ENCODE results near the gene STON2. TPM values are rescaled to one million over a fixed set of nuclear protein-coding genes. Genes with fewer than 3 reads are reported as not detected.
"Not testable (repeated sequence)": the region's sequence is repeated elsewhere in the genome, so short reads cannot be mapped to it uniquely, and the experiment has no call there.

Gene STON2
- total and polyA plus RNA-seq, 2 of the 13 experiments (the other 11 are each of a cell fraction or from before 2014, with no cell fraction given) = 2.1 to 11.0 TPM

GRCh38 chr14:81430235-81430634 is 30.1 kb upstream of the STON2 start (continued):
- no peak for TF ChIP-seq KIAA2018 (CRISPR knock-in tag; IDR thresholded peaks at IDR 0.05; ENCODE audit: borderline replicate concordance)
- TF ChIP-seq ATF7-NPFF (CRISPR knock-in tag; IDR thresholded peaks at IDR 0.05; ENCODE audit: low read depth) = no peak
- TF ChIP-seq HDAC2 (CRISPR knock-in tag; IDR thresholded peaks at IDR 0.05) = no peak
- TF ChIP-seq ELF3 (CRISPR knock-in tag; IDR thresholded peaks at IDR 0.05) = no peak
- TF ChIP-seq THYN1 (CRISPR knock-in tag; IDR thresholded peaks at IDR 0.05; ENCODE audit: borderline replicate concordance, low read depth) = no peak
- TF ChIP-seq ZNF629 (CRISPR knock-in tag; conservative IDR thresholded peaks at IDR 0.05) = no peak
- TF ChIP-seq RXRA (CRISPR knock-in tag; IDR thresholded peaks at IDR 0.05) = no peak
- TF ChIP-seq ZMYM4 (CRISPR knock-in tag; IDR thresholded peaks at IDR 0.05) = no peak
- TF ChIP-seq SALL1 (CRISPR knock-in tag; IDR thresholded peaks at IDR 0.05) = no peak
- TF ChIP-seq ZNF232 (CRISPR knock-in tag; IDR thresholded peaks at IDR 0.05; ENCODE audit: borderline replicate concordance) = no peak
- no peak for TF ChIP-seq ZNF878 (CRISPR knock-in tag; IDR thresholded peaks at IDR 0.05)
- no peak for TF ChIP-seq ZMAT5 (CRISPR knock-in tag; IDR thresholded peaks at IDR 0.05; ENCODE audit: borderline replicate concordance, low read depth)

GRCh38 chr14:81429749-81430148 is 29.6 kb upstream of the STON2 start:
- H3K27ac ChIP-seq (ENCODE audit: extremely low read length, insufficient read depth, low read length); DNase-seq (ENCODE audit: low spot score); CTCF ChIA-PET (ENCODE audit: low intra/inter-chr PET ratio, low total read pairs); H3K4me3 ChIP-seq (replicated peaks in 1 of 3; ENCODE audit: insufficient read depth in 1 of 3, low read depth in 2 of 3, low read length in 3 of 3); BruUV-seq (replicated peaks); H4K20me1 ChIP-seq (ENCODE audit: insufficient read depth, low read length); H3K4me2 ChIP-seq (ENCODE audit: low read depth, low read length); POLR2A ChIA-PET; FAIRE-seq; H3K4me1 ChIP-seq (ENCODE audit: insufficient read depth, low read length); H2AFZ ChIP-seq (ENCODE audit: low read length); H3K36me3 ChIP-seq (replicated peaks in 1 of 2; ENCODE audit: control insufficient read depth in 1 of 2, insufficient read depth in 2 of 2, low read length in 2 of 2); H3K79me2 ChIP-seq (ENCODE audit: insufficient read depth, low read length); H3K9ac ChIP-seq (ENCODE audit: insufficient read depth, low read depth, low read length); H3K27me3 ChIP-seq (ENCODE audit: control insufficient read depth in 1 of 2, insufficient read depth in 2 of 2, low read length in 2 of 2); H3K9me3 ChIP-seq (ENCODE audit: low read length); intact Hi-C loops (cut with micrococcal nuclease; ENCODE audit: unreplicated experiment); ATAC-seq; in situ Hi-C loops (cut with HindIII; ENCODE audit: extremely low pct_ligation_motif_present, low pct_unique_long_range_greater_than_20kb): not testable (repeated sequence)
- 88% methylated on average over 11 of the region's 11 CpGs for WGBS (ENCODE audit: low lambda C conversion rate)
